Measurements from ENCODE around the gene FBF1.

- TF ChIP-seq, protein P1, sequence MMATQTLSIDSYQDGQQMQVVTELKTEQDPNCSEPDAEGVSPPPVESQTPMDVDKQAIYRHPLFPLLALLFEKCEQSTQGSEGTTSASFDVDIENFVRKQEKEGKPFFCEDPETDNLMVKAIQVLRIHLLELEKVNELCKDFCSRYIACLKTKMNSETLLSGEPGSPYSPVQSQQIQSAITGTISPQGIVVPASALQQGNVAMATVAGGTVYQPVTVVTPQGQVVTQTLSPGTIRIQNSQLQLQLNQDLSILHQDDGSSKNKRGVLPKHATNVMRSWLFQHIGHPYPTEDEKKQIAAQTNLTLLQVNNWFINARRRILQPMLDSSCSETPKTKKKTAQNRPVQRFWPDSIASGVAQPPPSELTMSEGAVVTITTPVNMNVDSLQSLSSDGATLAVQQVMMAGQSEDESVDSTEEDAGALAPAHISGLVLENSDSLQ (IDR thresholded peaks at IDR 0.05), result no peak
- no peak for TF ChIP-seq ARNT (IDR thresholded peaks at IDR 0.05)
- TF ChIP-seq ELF4 (IDR thresholded peaks at IDR 0.05), result no peak
- no peak for TF ChIP-seq FOXM1 (IDR thresholded peaks at IDR 0.05; ENCODE audit: borderline replicate concordance)
- TF ChIP-seq NFRKB (IDR thresholded peaks at IDR 0.05), result no peak
- TF ChIP-seq SP1 (IDR thresholded peaks at IDR 0.05), result no peak
- TF ChIP-seq FOXK2 (IDR thresholded peaks at IDR 0.05), result no peak
- TF ChIP-seq SUZ12 (IDR thresholded peaks at IDR 0.05), result no peak
- TF ChIP-seq TARDBP (IDR thresholded peaks at IDR 0.05), result no peak
- no peak for TF ChIP-seq FOXA1 (IDR thresholded peaks at IDR 0.05)
- TF ChIP-seq HDGF (IDR thresholded peaks at IDR 0.05; ENCODE audit: borderline replicate concordance), result no peak
- TF ChIP-seq BHLHE40 (IDR thresholded peaks at IDR 0.05; ENCODE audit: borderline replicate concordance), result no peak
- no peak for TF ChIP-seq CTBP1 (IDR thresholded peaks at IDR 0.05; ENCODE audit: borderline replicate concordance)
Measured at GRCh38 chr17:75932852-75933251, 8.0 kb downstream of the FBF1 start.

Data from HEK293T (cell line).